GM23338 (cell line): ENCODE measurements around the gene PTGDS. TPM values are rescaled to one million over a fixed set of nuclear protein-coding genes. Genes with fewer than 3 reads are reported as not detected.

ENCODE experiments used
- ATAC-seq: fragments of 200-7000 bp; cut with Tn5 transposase; 3 replicates; pipeline ENCODE4 v1.9.1; 2020
- DNase-seq: peaks from one replicate; pipeline ENCODE4 v3.0.0-alpha.2; 2015; ENCODE audit warnings: low spot score
- H2AFZ ChIP-seq: fragments of 200-600 bp; sonication (generic); 2 replicates; pipeline ENCODE4 v1.8.0; 2016; ENCODE audit warnings: antibody characterized with exemption, mild to moderate bottlenecking, moderate library complexity
- H3F3A ChIP-seq: fragments of 200-600 bp; sonication (generic); replicated peaks from 2 replicates; pipeline ENCODE4 v1.8.0; 2017; ENCODE audit warnings: antibody characterized with exemption, mixed run types, low read depth
- H3K27ac ChIP-seq: fragments of 200-600 bp; sonication (generic); 2 replicates; pipeline ENCODE4 v1.6.1; 2016; ENCODE audit warnings: low read depth
- H3K27me3 ChIP-seq: fragments of 200-600 bp; sonication (generic); 2 replicates; pipeline ENCODE4 v1.8.0; 2016; ENCODE audit warnings: mild to moderate bottlenecking, mixed run types, moderate library complexity; ENCODE audit not compliant: insufficient read depth
- H3K36me3 ChIP-seq: fragments of 200-600 bp; sonication (generic); 2 replicates; pipeline ENCODE4 v1.8.0; 2016; ENCODE audit warnings: mild to moderate bottlenecking; ENCODE audit not compliant: insufficient read depth
- H3K4me1 ChIP-seq: fragments of 200-600 bp; sonication (generic); 2 replicates; pipeline ENCODE4 v1.8.0; 2016; ENCODE audit warnings: mild to moderate bottlenecking, moderate library complexity; ENCODE audit not compliant: insufficient read depth
- H3K4me2 ChIP-seq: fragments of 200-600 bp; sonication (generic); 2 replicates; pipeline ENCODE4 v1.7.1; 2017; ENCODE audit warnings: mixed run types
- H3K4me3 ChIP-seq: fragments of 200-600 bp; sonication (generic); 2 replicates; pipeline ENCODE4 v1.6.1; 2016; ENCODE audit warnings: mixed run types
- H3K79me2 ChIP-seq: fragments of 200-600 bp; sonication (generic); replicated peaks from 2 replicates; pipeline ENCODE4 v1.8.0; 2017; ENCODE audit warnings: mild to moderate bottlenecking; ENCODE audit not compliant: insufficient read depth
- H3K9me2 ChIP-seq: fragments of 200-600 bp; sonication (generic); 2 replicates; pipeline ENCODE4 v1.8.0; 2017; ENCODE audit not compliant: insufficient read depth
- H4K20me1 ChIP-seq: fragments of 200-600 bp; sonication (generic); replicated peaks from 2 replicates; pipeline ENCODE4 v1.8.0; 2017; ENCODE audit warnings: mild to moderate bottlenecking; ENCODE audit not compliant: insufficient read depth
- H3K27ac Mint-ChIP-seq: 2 replicates; pipeline ENCODE4 v1.8.0; 2020; ENCODE audit warnings: inconsistent platforms, mild to moderate bottlenecking, moderate library complexity, mixed read lengths
- H3K27me3 Mint-ChIP-seq: 3 replicates; pipeline ENCODE4 v1.8.0; 2022; ENCODE audit warnings: low read depth, mild to moderate bottlenecking, moderate library complexity, mixed read lengths, inconsistent platforms; ENCODE audit not compliant: insufficient read depth, poor library complexity
- H3K36me3 Mint-ChIP-seq: 3 replicates; pipeline ENCODE4 v1.8.0; 2021; ENCODE audit warnings: low read depth, mild to moderate bottlenecking, inconsistent platforms, moderate library complexity, mixed read lengths
- H3K4me1 Mint-ChIP-seq: 3 replicates; pipeline ENCODE4 v1.8.0; 2020; ENCODE audit warnings: mild to moderate bottlenecking, inconsistent platforms, mixed read lengths
- H3K4me3 Mint-ChIP-seq: 3 replicates; pipeline ENCODE4 v1.8.0; 2021; ENCODE audit warnings: moderate library complexity, mild to moderate bottlenecking, inconsistent platforms, mixed read lengths
- H3K9me3 Mint-ChIP-seq: 3 replicates; pipeline ENCODE4 v1.8.0; 2020; ENCODE audit warnings: moderate library complexity, mild to moderate bottlenecking, inconsistent platforms, mixed read lengths
- CREB1 ChIP-seq: fragments of 250-450 bp; sonication (Bioruptor Pico); IDR thresholded peaks from 2 replicates; pipeline ENCODE4 v1.5.0; 2020; ENCODE audit warnings: low read depth, mild to moderate bottlenecking, moderate library complexity
- CTCF ChIP-seq, 2 experiments: fragments of 200-600 bp in 1 of 2; sonication (generic) in 1 of 2; conservative IDR thresholded peaks; 2 replicates each; pipeline versions ENCODE4 v1.5.1 to v1.6.1; 2016 to 2017; ENCODE audit warnings: antibody characterized with exemption in 2 of 2, low read depth in 2 of 2, mild to moderate bottlenecking in 2 of 2, moderate library complexity in 1 of 2
- EZH2phosphoT487 ChIP-seq: fragments of 200-600 bp; sonication (generic); IDR thresholded peaks from one replicate; pipeline ENCODE4 v1.8.1; 2018; ENCODE audit warnings: antibody characterized with exemption; ENCODE audit not compliant: unreplicated experiment
- JUNB ChIP-seq: IDR thresholded peaks from one replicate; pipeline ENCODE4 v1.6.1; 2016; ENCODE audit warnings: antibody characterized with exemption; ENCODE audit not compliant: unreplicated experiment
- NANOG ChIP-seq: IDR thresholded peaks from 2 replicates; pipeline ENCODE4 v1.6.1; 2016; ENCODE audit warnings: antibody characterized with exemption, borderline replicate concordance
- STAT1 ChIP-seq: IDR thresholded peaks from one replicate; pipeline ENCODE4 v1.6.1; 2016; ENCODE audit warnings: antibody characterized with exemption; ENCODE audit not compliant: unreplicated experiment
- ZNF331 ChIP-seq: fragments of 250-450 bp; sonication (Bioruptor Pico); IDR thresholded peaks from 2 replicates; pipeline ENCODE4 v1.5.0; 2020; ENCODE audit warnings: low read depth, mild to moderate bottlenecking, moderate library complexity
- ZNF462 ChIP-seq: fragments of 250-450 bp; sonication (Bioruptor Pico); IDR thresholded peaks from 2 replicates; pipeline ENCODE4 v1.5.0; 2020; ENCODE audit warnings: mild to moderate bottlenecking, moderate library complexity
- polyA plus RNA-seq: library from polyadenylated mRNA; unstranded; fragments of >200 nt; fragmentation: Nextera tagmentation; extraction: Ambion mirVana; gene quantifications from 2 replicates; pipeline ENCODE4 v1.2.1, GENCODE V29; 2016
- total RNA-seq: library from RNA; depleted of rRNA; stranded (reverse); fragments of >200 nt; shearing (Covaris generic); gene quantifications from 2 replicates; pipeline ENCODE4 v1.2.3, GENCODE V29; 2014

The PTGDS gene
- total and polyA plus RNA-seq, 2 experiments from 2014 or later, result 1.9 to 3.1 TPM

DNA sequence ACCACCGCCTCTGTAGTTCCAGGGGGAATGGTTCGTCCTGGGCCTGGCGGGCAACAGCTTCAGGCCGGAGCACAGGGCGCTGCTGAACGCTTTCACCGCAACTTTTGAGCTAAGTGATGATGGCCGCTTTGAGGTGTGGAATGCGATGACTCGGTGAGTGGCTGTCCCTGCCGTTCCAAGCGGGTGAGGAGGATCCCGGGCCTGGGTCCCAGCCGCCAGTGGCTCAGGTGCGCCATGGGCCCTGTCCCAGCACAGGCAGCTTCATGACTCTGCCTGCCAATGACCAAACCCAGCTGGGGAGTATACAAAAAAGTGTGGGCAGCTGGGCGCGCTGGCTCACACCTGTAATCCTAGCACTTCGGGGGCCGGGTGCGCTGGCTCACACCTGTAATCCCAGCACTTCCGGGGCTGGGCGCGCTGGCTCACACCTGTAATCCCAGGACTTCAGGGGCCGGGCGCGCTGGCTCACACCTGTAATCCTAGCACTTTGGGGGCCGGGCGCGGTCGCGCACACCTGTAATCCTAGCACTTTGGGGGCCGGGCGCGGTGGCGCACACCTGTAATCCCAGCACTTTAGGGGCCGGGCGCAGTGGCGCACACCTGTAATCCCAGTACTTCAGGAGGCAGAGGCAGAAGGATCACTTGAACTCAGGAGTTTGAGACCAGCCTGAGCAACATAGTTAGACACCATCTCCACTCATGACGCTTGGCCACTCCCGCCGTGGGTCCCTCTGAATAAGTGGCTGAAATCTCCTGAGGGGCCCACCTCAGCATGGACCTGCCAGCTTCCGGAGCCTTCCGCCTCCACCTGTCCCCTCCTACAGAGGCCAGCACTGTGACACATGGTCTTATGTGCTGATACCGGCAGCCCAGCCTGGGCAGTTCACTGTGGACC lies 24.2 kb upstream of the PTGDS start:
- Histone ChIP-seq H2AFZ (no peak overlapping the region), H3K4me3 (no peak overlapping the region), H3K4me1 (peaks cover 5% of the 10 kb centered on the region), H3K4me2 (no peak overlapping the region), H3K27ac (no peak overlapping the region), H3K36me3 (no peaks in the 10 kb centered on the region), H3K9me2 (0 out of 2 replicates have a peak, but pooled peaks cover 6% of the 10 kb centered on the region), H3K79me2 (no peaks in the 10 kb centered on the region), H3F3A (no peaks in the 10 kb centered on the region; the same call in 1 of the 2 replicates), H3K27me3 (no peaks in the 10 kb centered on the region), H4K20me1 (no peaks in the 10 kb centered on the region)
- Mint-ChIP-seq H3K27me3 (peaks cover 4% of the 10 kb centered on the region), H3K4me3 (no peak overlapping the region), H3K4me1 (peaks cover 3% of the 10 kb centered on the region; the same call in 2 of the 3 replicates), H3K9me3 (peaks cover 4% of the 10 kb centered on the region; the same call in 2 of the 3 replicates), H3K27ac (no peak overlapping the region), H3K36me3 (no peaks in the 10 kb centered on the region; the same call in 2 of the 3 replicates)
- ATAC-seq (no peak), DNase-seq (peak; percentile 45)
- TF ChIP-seq STAT1 (no peak), ZNF331 (CRISPR knock-in tag) (no peak), ZNF462 (CRISPR knock-in tag) (no peak)

DNA sequence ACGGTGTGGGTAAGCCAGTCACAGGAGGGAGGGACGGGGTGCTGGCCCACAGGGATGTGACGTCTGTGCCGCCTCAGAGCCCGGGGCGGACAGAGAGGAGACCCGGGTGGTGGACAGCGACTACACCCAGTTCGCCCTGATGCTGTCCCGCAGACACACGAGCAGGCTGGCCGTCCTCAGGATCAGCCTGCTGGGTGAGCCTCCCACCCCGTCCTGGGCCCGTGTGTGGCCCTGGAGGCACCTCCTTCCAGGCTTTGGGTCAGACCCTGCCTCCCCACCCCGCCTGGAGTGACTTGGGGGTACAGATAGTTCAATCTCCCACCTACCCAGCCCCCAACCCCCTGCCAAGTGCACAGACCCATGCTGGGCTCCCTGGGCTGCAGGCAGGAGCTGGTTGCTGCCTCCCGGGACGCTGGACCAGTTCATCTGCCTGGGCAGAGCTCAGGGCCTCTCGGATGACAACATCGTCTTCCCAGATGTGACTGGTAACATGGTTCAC lies 23.5 kb upstream of the PTGDS start:
- Mint-ChIP-seq H3K4me3 (no peak overlapping the region), H3K27me3 (peaks cover 7% of the 10 kb centered on the region), H3K4me1 (no peaks in the 10 kb centered on the region; the same call in 2 of the 3 replicates), H3K27ac (no peak overlapping the region), H3K36me3 (no peaks in the 10 kb centered on the region; the same call in 2 of the 3 replicates), H3K9me3 (peaks cover 4% of the 10 kb centered on the region; the same call in 2 of the 3 replicates)
- no peaks in the 10 kb centered on the region for H3K27me3 ChIP-seq
- no peaks in the 10 kb centered on the region; the same call in 1 of the 2 replicates for H3K4me1 ChIP-seq
- H3K36me3 ChIP-seq, result no peaks in the 10 kb centered on the region
- no peak overlapping the region for H2AFZ ChIP-seq
- H3K27ac ChIP-seq, result no peak overlapping the region
- ATAC-seq (no peak), DNase-seq (no peak)
- H3K79me2 ChIP-seq, result no peaks in the 10 kb centered on the region
- no peak overlapping the region for H3K4me3 ChIP-seq
- H4K20me1 ChIP-seq, result no peaks in the 10 kb centered on the region
- no peaks in the 10 kb centered on the region for H3F3A ChIP-seq
- H3K4me2 ChIP-seq, result no peak overlapping the region
- H3K9me2 ChIP-seq, result 0 out of 2 replicates have a peak, but pooled peaks cover 6% of the 10 kb centered on the region
- TF ChIP-seq CREB1 (no peak), JUNB (no peak), CTCF (conservative IDR thresholded peaks at IDR 0.05; ENCODE audit: low read depth in 2 of 2) (no peak), EZH2phosphoT487 (no peak), ZNF331 (CRISPR knock-in tag) (no peak), NANOG (no peak)
